CD14-positive monocyte (primary cell): ENCODE measurements around the gene PEX26. TPM values are rescaled to one million over a fixed set of nuclear protein-coding genes. Genes with fewer than 3 reads are reported as not detected.

Experiments used
- DNase-seq, 3 donors: peaks; one replicate each; pipeline ENCODE4 v3.0.0-alpha.2; 2011 to 2022
- H2AFZ ChIP-seq: 2 replicates; pipeline ENCODE4 v1.6.0; 2012; ENCODE audit warnings: mild to moderate bottlenecking, low read depth, low read length, inconsistent platforms; ENCODE audit not compliant: insufficient read depth, poor library complexity, severe bottlenecking
- H3K27ac ChIP-seq, 2 donors: 1 replicate in 1 of 2; 2 replicates in 1 of 2; pipeline ENCODE4 v1.5.1; 2012 to 2013; ENCODE audit warnings: low read length in 2 of 2, control low read depth in 1 of 2, inconsistent platforms in 1 of 2, low read depth in 1 of 2, mild to moderate bottlenecking in 1 of 2
- H3K27me3 ChIP-seq, 2 donors: one replicate each; pipeline versions ENCODE4 v1.6.0 to v1.6.1; 2011 to 2013; ENCODE audit warnings: low read length in 2 of 2; ENCODE audit not compliant: control insufficient read depth in 2 of 2, insufficient read depth in 2 of 2
- H3K36me3 ChIP-seq, 2 donors: replicated peaks in 1 of 2; 1 replicate in 1 of 2; 2 replicates in 1 of 2; pipeline versions ENCODE4 v1.5.1 to v1.6.1; 2012 to 2013; ENCODE audit warnings: low read length in 2 of 2, control low read depth in 1 of 2, inconsistent platforms in 1 of 2, mild to moderate bottlenecking in 1 of 2; ENCODE audit not compliant: insufficient read depth in 2 of 2, control insufficient read depth in 1 of 2
- H3K4me1 ChIP-seq, 2 donors: 1 replicate in 1 of 2; 2 replicates in 1 of 2; pipeline versions ENCODE4 v1.5.1 to v1.6.1; 2012 to 2013; ENCODE audit warnings: low read length in 2 of 2, control low read depth in 1 of 2, inconsistent platforms in 1 of 2, mild to moderate bottlenecking in 1 of 2, moderate library complexity in 1 of 2; ENCODE audit not compliant: insufficient read depth in 2 of 2, control insufficient read depth in 1 of 2
- H3K4me2 ChIP-seq: replicated peaks from 2 replicates; pipeline ENCODE3; 2012; ENCODE audit warnings: low read length, moderate library complexity, mild to moderate bottlenecking; ENCODE audit not compliant: poor library complexity, severe bottlenecking; ENCODE audit errors: extremely low read depth
- H3K4me3 ChIP-seq, 3 experiments: fragments of 200-600 bp in 1 of 3; sonication (generic) in 1 of 3; replicated peaks in 1 of 3; 1 replicate in 2 of 3; 2 replicates in 1 of 3; pipeline ENCODE4 v1.5.1; 2011 to 2013; ENCODE audit warnings: low read length in 3 of 3, mild to moderate bottlenecking in 3 of 3, control low read depth in 2 of 3, low read depth in 2 of 3, inconsistent platforms in 1 of 3, moderate library complexity in 1 of 3
- H3K79me2 ChIP-seq: 2 replicates; pipeline ENCODE4 v1.6.0; 2012; ENCODE audit warnings: mild to moderate bottlenecking, control low read depth, inconsistent platforms, low read length, moderate library complexity; ENCODE audit not compliant: insufficient read depth
- H3K9ac ChIP-seq: 2 replicates; pipeline ENCODE4 v1.6.0; 2017; ENCODE audit warnings: low read length, mild to moderate bottlenecking; ENCODE audit not compliant: insufficient read depth, poor library complexity, severe bottlenecking
- H3K9me3 ChIP-seq, 2 donors: replicated peaks in 1 of 2; 1 replicate in 1 of 2; 2 replicates in 1 of 2; pipeline versions ENCODE4 v1.5.1 to v1.6.1; 2012 to 2013; ENCODE audit warnings: low read length in 2 of 2, control low read depth in 1 of 2; ENCODE audit not compliant: control insufficient read depth in 1 of 2, insufficient read depth in 1 of 2
- H4K20me1 ChIP-seq: 2 replicates; pipeline ENCODE4 v1.6.0; 2012; ENCODE audit warnings: mild to moderate bottlenecking, low read length, control low read depth, moderate library complexity; ENCODE audit not compliant: insufficient read depth
- H3K27ac Mint-ChIP-seq, 7 donors: one replicate each; pipeline ENCODE4 v1.8.0; 2020; ENCODE audit warnings: mild to moderate bottlenecking in 7 of 7, mixed read lengths in 7 of 7, moderate library complexity in 6 of 7, inconsistent platforms in 2 of 7
- H3K27me3 Mint-ChIP-seq, 3 donors: one replicate each; pipeline ENCODE4 v1.8.0; 2021 to 2022; ENCODE audit warnings: low read depth in 3 of 3, mild to moderate bottlenecking in 3 of 3, mixed read lengths in 3 of 3, moderate library complexity in 3 of 3, inconsistent platforms in 1 of 3
- H3K36me3 Mint-ChIP-seq, 2 donors: one replicate each; pipeline ENCODE4 v1.8.0; 2020; ENCODE audit warnings: mixed read lengths in 2 of 2, inconsistent platforms in 1 of 2, mild to moderate bottlenecking in 1 of 2
- H3K4me1 Mint-ChIP-seq: one replicate; pipeline ENCODE4 v1.8.0; 2020; ENCODE audit warnings: mild to moderate bottlenecking, mixed read lengths
- H3K4me3 Mint-ChIP-seq, 2 donors: one replicate each; pipeline ENCODE4 v1.8.0; 2020; ENCODE audit warnings: mild to moderate bottlenecking in 2 of 2, mixed read lengths in 2 of 2, moderate library complexity in 1 of 2
- H3K9me3 Mint-ChIP-seq, 7 donors: one replicate each; pipeline ENCODE4 v1.8.0; 2020 to 2022; ENCODE audit warnings: mixed read lengths in 7 of 7, mild to moderate bottlenecking in 6 of 7, moderate library complexity in 6 of 7, inconsistent platforms in 2 of 7
- WGBS: methylation state at CpG from one replicate; pipeline ENCODE4 v1.1.5; 2013; ENCODE audit warnings: missing lambda C conversion rate; ENCODE audit not compliant: insufficient coverage; 5-methylcytosine and 5-hydroxymethylcytosine counted together
- intact Hi-C, 2 donors: fragments of 100-400 bp; cut with micrococcal nuclease; formaldehyde crosslinking; loops; one replicate each; pipeline versions ENCODE4 v1.15.0 to v1.15.1; 2023
- polyA plus RNA-seq, 3 donors: library from polyadenylated mRNA; depleted of rRNA in 1 of 3; unstranded in 2 of 3; stranded (reverse) in 1 of 3; fragments of 300-500 nt in 2 of 3; fragments of >200 nt in 1 of 3; fragmentation: Illumina TruSeq in 2 of 3; gene quantifications; 1 replicate in 2 of 3; 2 replicates in 1 of 3; pipeline ENCODE4 v1.2.3, GENCODE V29; 2012 to 2021
- TF ChIP-seq, protein P1 (sequence below): fragments of 200-600 bp; IDR thresholded peaks from one replicate; pipeline ENCODE4 v1.8.0; 2022; ENCODE audit warnings: antibody characterized with exemption, mild to moderate bottlenecking

Gene PEX26
- polyA plus RNA-seq, 3 donors = 3.4 to 8.6 (median 3.7) TPM

DNA sequence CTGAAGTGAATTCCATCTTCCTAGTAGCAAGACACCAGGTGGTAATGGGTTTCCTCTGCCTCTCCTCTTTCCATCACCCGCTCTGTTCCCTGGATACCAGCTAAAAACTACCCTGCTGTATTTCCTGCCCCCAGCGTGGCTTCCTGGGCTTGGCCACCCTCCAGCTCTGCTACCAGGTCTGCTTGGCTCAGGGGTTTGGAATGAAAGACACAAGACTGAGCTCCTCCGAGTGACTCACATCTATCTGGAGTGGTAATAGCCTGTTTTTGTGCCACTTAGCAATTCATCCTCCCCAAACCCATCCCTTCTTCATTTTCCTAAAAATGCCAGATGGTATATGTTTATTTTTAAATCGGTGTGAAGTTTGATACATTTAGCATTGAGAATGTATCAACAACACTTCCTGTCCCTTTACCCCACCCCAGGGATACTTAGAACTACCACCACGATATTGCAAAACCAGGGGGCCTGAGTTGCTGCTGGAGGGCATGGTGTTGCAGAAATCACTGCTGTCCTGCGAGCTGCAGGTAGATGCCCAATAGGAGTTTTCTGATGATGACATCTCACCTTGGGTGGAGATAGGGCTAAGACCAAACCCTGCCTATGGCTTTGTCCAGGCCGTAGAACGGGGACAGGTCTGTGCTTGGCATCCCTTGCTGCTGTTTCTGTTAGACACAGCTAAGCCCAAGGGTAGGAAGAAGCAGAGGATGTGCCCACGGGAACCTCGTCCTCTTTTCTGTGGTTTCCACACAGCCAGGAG lies 45.9 kb upstream of the PEX26 start:
- Histone ChIP-seq H4K20me1 (no peaks in the 10 kb centered on the region), H3K4me3 (no peak overlapping the region), H3K27ac (no peak overlapping the region), H3K4me2 (no peak overlapping the region), H3K4me1 (no peaks in the 10 kb centered on the region), H2AFZ (no peak overlapping the region), H3K27me3 (peaks cover 2 to 5% of the 10 kb centered on the region in 2 donors), H3K9me3 (no peaks in the 10 kb centered on the region), H3K9ac (no peak overlapping the region), H3K79me2 (no peaks in the 10 kb centered on the region), H3K36me3 (no peaks in the 10 kb centered on the region)
- TF ChIP-seq, protein P1, sequence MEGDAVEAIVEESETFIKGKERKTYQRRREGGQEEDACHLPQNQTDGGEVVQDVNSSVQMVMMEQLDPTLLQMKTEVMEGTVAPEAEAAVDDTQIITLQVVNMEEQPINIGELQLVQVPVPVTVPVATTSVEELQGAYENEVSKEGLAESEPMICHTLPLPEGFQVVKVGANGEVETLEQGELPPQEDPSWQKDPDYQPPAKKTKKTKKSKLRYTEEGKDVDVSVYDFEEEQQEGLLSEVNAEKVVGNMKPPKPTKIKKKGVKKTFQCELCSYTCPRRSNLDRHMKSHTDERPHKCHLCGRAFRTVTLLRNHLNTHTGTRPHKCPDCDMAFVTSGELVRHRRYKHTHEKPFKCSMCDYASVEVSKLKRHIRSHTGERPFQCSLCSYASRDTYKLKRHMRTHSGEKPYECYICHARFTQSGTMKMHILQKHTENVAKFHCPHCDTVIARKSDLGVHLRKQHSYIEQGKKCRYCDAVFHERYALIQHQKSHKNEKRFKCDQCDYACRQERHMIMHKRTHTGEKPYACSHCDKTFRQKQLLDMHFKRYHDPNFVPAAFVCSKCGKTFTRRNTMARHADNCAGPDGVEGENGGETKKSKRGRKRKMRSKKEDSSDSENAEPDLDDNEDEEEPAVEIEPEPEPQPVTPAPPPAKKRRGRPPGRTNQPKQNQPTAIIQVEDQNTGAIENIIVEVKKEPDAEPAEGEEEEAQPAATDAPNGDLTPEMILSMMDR = no peak
- Mint-ChIP-seq H3K9me3 (peaks cover 0 to 1% (median 0%) of the 10 kb centered on the region in 7 donors), H3K4me3 (no peak overlapping the region), H3K4me1 (peaks cover 3% of the 10 kb centered on the region), H3K27me3 (peaks cover 9 to 19% (median 10%) of the 10 kb centered on the region in 3 donors), H3K36me3 (no peaks in the 10 kb centered on the region), H3K27ac (no peak overlapping the region)
- no peak for DNase-seq
- intact Hi-C loops = no loop called here
- WGBS = 89% methylated on average over 3 of the region's 10 CpGs

DNA sequence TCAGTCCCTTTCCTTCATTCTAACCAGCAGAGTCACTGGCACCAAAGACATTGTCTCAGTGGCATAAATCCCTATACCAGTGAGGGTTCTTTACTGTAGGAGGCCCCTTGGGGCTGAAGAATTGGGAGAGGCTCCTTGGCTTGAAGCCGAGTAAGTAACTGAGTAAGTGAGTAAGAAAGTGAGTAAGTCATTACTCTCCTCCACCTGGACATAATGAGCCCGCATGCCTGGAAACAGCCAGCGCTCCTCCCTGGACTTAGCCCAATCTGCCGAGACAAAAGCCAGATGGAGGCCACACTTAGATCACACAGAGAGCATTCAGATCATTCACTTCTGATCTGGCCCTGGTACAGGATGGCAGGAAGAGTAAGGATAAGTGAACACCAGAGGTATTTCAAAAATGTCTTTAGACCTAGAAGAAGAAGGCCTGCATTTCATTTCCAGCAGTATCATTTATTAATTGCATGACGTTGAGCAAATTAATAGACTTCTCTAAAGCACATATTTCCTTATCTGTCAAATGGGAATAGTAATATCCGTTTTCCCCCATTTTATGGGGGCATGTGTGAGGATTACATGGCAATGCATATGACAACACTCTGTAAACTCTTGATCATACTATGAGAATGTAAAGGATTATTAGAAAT lies 45.2 kb upstream of the PEX26 start:
- peaks cover 0 to 1% (median 0%) of the 10 kb centered on the region in 7 donors for H3K9me3 Mint-ChIP-seq
- no peak for DNase-seq
- no peaks in the 10 kb centered on the region for H4K20me1 ChIP-seq
- H2AFZ ChIP-seq = no peak overlapping the region
- 100% methylated on average over 1 of the region's 6 CpGs for WGBS
- H3K4me3 Mint-ChIP-seq = no peak overlapping the region
- no peak overlapping the region for H3K9ac ChIP-seq
- H3K36me3 ChIP-seq = no peaks in the 10 kb centered on the region
- intact Hi-C loops = no loop called here
- H3K4me1 Mint-ChIP-seq = peaks cover 3% of the 10 kb centered on the region
- H3K79me2 ChIP-seq = no peaks in the 10 kb centered on the region
- H3K36me3 Mint-ChIP-seq = no peaks in the 10 kb centered on the region
- no peak overlapping the region for H3K27ac ChIP-seq
- no peaks in the 10 kb centered on the region for H3K9me3 ChIP-seq
- H3K27me3 Mint-ChIP-seq = peaks cover 2 to 14% (median 4%) of the 10 kb centered on the region in 3 donors
- H3K27ac Mint-ChIP-seq = no peak overlapping the region
- no peaks in the 10 kb centered on the region for H3K4me1 ChIP-seq
- no peaks in the 10 kb centered on the region for H3K27me3 ChIP-seq
- H3K4me2 ChIP-seq = no peak overlapping the region
- TF ChIP-seq, protein P1 = no peak
- no peak overlapping the region for H3K4me3 ChIP-seq
